HCT116 (cell line): ENCODE measurements around the gene FBLN7. TPM values are rescaled to one million over a fixed set of nuclear protein-coding genes. Genes with fewer than 3 reads are reported as not detected.

Experiments used
- ATAC-seq: fragments of 200-7000 bp; cut with Tn5 transposase; 2 replicates; pipeline ENCODE4 v1.9.1; 2020; ENCODE audit warnings: mild to moderate bottlenecking, moderate library complexity
- BruUV-seq: library from RNA; stranded (reverse); fragments of 400-500 nt; replicated peaks from 2 replicates; lab custom pipeline; 2021; lab: Mats Ljungman, UMichigan
- CTCF ChIA-PET: fragments of 300-600 bp; sonication (Branson Sonifier 250); formaldehyde crosslinking; loops from one replicate; lab custom pipeline; 2021; ENCODE audit warnings: antibody characterized with exemption; lab: Charles Lee
- POLR2A ChIA-PET: fragments of 300-600, 350-600 bp; sonication (Branson Sonifier 250); formaldehyde crosslinking; loops from one replicate; lab custom pipeline; 2021; ENCODE audit warnings: antibody characterized with exemption; lab: Charles Lee
- RAD21 ChIA-PET, 2 experiments: fragments of 300-600 bp; sonication (Branson Sonifier 250); formaldehyde crosslinking; loops; one replicate each; lab custom pipeline; 2023; ENCODE audit warnings: low total read pairs in 2 of 2; ENCODE audit not compliant: uncharacterized antibody in 2 of 2, unreplicated experiment in 2 of 2, low non-redundant PET in 1 of 2; lab: Charles Lee
- DNase-seq: peaks from one replicate; pipeline ENCODE4 v3.0.0-alpha.2; 2010; ENCODE audit warnings: low read depth, low spot score
- H2AFZ ChIP-seq: fragments of 200-600 bp; shearing (Covaris generic), sonication (generic); 2 replicates; pipeline ENCODE4 v1.6.1; 2017; ENCODE audit warnings: low read depth, mixed run types, mixed read lengths, antibody characterized with exemption, low read length; ENCODE audit not compliant: poor library complexity, severe bottlenecking
- H3K27ac ChIP-seq: 2 replicates; pipeline ENCODE4 v1.5.1; 2012; ENCODE audit warnings: low read depth, low read length
- H3K27me3 ChIP-seq: fragments of 200-600 bp; sonication (generic); 2 replicates; pipeline ENCODE4 v1.6.1; 2016; ENCODE audit warnings: mixed run types, low read length, mixed read lengths; ENCODE audit not compliant: insufficient read depth
- H3K36me3 ChIP-seq, 2 experiments: fragments of 200-500 bp in 1 of 2; fragments of 200-600 bp in 1 of 2; sonication (Bioruptor generic) in 1 of 2; sonication (generic) in 1 of 2; 2 replicates each; pipeline versions ENCODE4 v1.5.1 to v1.6.1; 2014 to 2016; ENCODE audit warnings: low read length in 2 of 2, inconsistent platforms in 1 of 2, mixed read lengths in 1 of 2, mixed run types in 1 of 2; ENCODE audit not compliant: insufficient read depth in 2 of 2, control insufficient read depth in 1 of 2
- H3K4me1 ChIP-seq, 2 experiments: fragments of 200-600 bp in 1 of 2; sonication (generic) in 1 of 2; 2 replicates each; pipeline versions ENCODE4 v1.5.1 to v1.6.1; 2012 to 2017; ENCODE audit warnings: low read length in 2 of 2, inconsistent platforms in 1 of 2, mild to moderate bottlenecking in 1 of 2, mixed read lengths in 1 of 2, mixed run types in 1 of 2, moderate library complexity in 1 of 2; ENCODE audit not compliant: insufficient read depth in 2 of 2, control insufficient read depth in 1 of 2
- H3K4me2 ChIP-seq: fragments of 200-600 bp; sonication (generic); 2 replicates; pipeline ENCODE4 v1.6.1; 2017; ENCODE audit warnings: mixed run types, low read length, mixed read lengths
- H3K4me3 ChIP-seq, 2 experiments: fragments of 200-600 bp in 1 of 2; sonication (generic) in 1 of 2; replicated peaks in 1 of 2; 2 replicates each; pipeline ENCODE4 v1.5.1; 2011 to 2016; ENCODE audit warnings: low read length in 2 of 2, control low read depth in 1 of 2, low read depth in 1 of 2, mild to moderate bottlenecking in 1 of 2, mixed read lengths in 1 of 2, mixed run types in 1 of 2
- H3K79me2 ChIP-seq: fragments of 200-600 bp; sonication (generic); 2 replicates; pipeline ENCODE4 v1.6.1; 2017; ENCODE audit warnings: mild to moderate bottlenecking, mixed run types, low read length, moderate library complexity, mixed read lengths; ENCODE audit not compliant: insufficient read depth
- H3K9ac ChIP-seq: fragments of 200-600 bp; sonication (generic); 2 replicates; pipeline ENCODE4 v1.6.1; 2016; ENCODE audit warnings: low read length, mixed read lengths
- H3K9me2 ChIP-seq: fragments of 200-600 bp; sonication (generic), shearing (Covaris generic); 2 replicates; pipeline ENCODE4 v1.6.1; 2017; ENCODE audit warnings: mixed run types, mild to moderate bottlenecking, moderate library complexity; ENCODE audit not compliant: insufficient read depth
- H3K9me3 ChIP-seq, 2 experiments: fragments of 200-500 bp in 1 of 2; fragments of 200-600 bp in 1 of 2; sonication (Bioruptor generic) in 1 of 2; sonication (generic) in 1 of 2; 2 replicates each; pipeline ENCODE4 v1.6.1; 2014 to 2017; ENCODE audit warnings: low read length in 2 of 2, mixed read lengths in 2 of 2, inconsistent platforms in 1 of 2, low read depth in 1 of 2, mild to moderate bottlenecking in 1 of 2, mixed run types in 1 of 2, moderate library complexity in 1 of 2; ENCODE audit not compliant: control insufficient read depth in 1 of 2, insufficient read depth in 1 of 2
- H4K20me1 ChIP-seq: fragments of 200-600 bp; sonication (generic), shearing (Covaris generic); 2 replicates; pipeline ENCODE4 v1.6.1; 2017; ENCODE audit warnings: mixed run types, mild to moderate bottlenecking, moderate library complexity; ENCODE audit not compliant: insufficient read depth
- CEBPB ChIP-seq: IDR thresholded peaks from 2 replicates; pipeline ENCODE4 v1.6.1; 2012; ENCODE audit warnings: low read depth
- EGR1 ChIP-seq: IDR thresholded peaks from 2 replicates; pipeline ENCODE4 v1.6.1; 2012; ENCODE audit warnings: low read depth
- JUND ChIP-seq: IDR thresholded peaks from 2 replicates; pipeline ENCODE4 v1.6.1; 2012
- POLR2AphosphoS5 ChIP-seq: IDR thresholded peaks from 2 replicates; pipeline ENCODE4 v1.6.1; 2011; ENCODE audit warnings: mild to moderate bottlenecking, low read depth, low read length, moderate library complexity
- RAD21 ChIP-seq: IDR thresholded peaks from 2 replicates; pipeline ENCODE4 v1.6.1; 2012; ENCODE audit warnings: low read depth, mild to moderate bottlenecking
- SIN3A ChIP-seq: IDR thresholded peaks from 2 replicates; pipeline ENCODE4 v1.6.1; 2012; ENCODE audit warnings: low read depth
- intact Hi-C: fragments of 100-400 bp; cut with micrococcal nuclease; formaldehyde crosslinking; loops from 2 replicates; pipeline ENCODE4 v1.10.0; 2022
- total RNA-seq: library from RNA; stranded (reverse); gene quantifications from one replicate; pipeline ENCODE4 v1.2.1, GENCODE V29; 2021; ENCODE audit not compliant: unreplicated experiment
- TF ChIP-seq, protein P1 (sequence below): IDR thresholded peaks from 2 replicates; pipeline ENCODE4 v1.6.1; 2012
- TF ChIP-seq, protein P2 (sequence below), 3 experiments: fragments of 200-600 bp in 1 of 3; sonication (generic) in 1 of 3; IDR thresholded peaks in 2 of 3; conservative IDR thresholded peaks in 1 of 3; 2 replicates each; pipeline ENCODE4 v1.5.1; 2012 to 2017; ENCODE audit warnings: low read depth in 2 of 3, low read length in 2 of 3, antibody characterized with exemption in 1 of 3, borderline replicate concordance in 1 of 3, control low read depth in 1 of 3, mild to moderate bottlenecking in 1 of 3, mixed read lengths in 1 of 3, mixed run types in 1 of 3, moderate library complexity in 1 of 3; ENCODE audit not compliant: insufficient read depth in 1 of 3

FBLN7 gene
- total RNA-seq, 1 experiment from 2014 or later, result 0.34 TPM

DNA sequence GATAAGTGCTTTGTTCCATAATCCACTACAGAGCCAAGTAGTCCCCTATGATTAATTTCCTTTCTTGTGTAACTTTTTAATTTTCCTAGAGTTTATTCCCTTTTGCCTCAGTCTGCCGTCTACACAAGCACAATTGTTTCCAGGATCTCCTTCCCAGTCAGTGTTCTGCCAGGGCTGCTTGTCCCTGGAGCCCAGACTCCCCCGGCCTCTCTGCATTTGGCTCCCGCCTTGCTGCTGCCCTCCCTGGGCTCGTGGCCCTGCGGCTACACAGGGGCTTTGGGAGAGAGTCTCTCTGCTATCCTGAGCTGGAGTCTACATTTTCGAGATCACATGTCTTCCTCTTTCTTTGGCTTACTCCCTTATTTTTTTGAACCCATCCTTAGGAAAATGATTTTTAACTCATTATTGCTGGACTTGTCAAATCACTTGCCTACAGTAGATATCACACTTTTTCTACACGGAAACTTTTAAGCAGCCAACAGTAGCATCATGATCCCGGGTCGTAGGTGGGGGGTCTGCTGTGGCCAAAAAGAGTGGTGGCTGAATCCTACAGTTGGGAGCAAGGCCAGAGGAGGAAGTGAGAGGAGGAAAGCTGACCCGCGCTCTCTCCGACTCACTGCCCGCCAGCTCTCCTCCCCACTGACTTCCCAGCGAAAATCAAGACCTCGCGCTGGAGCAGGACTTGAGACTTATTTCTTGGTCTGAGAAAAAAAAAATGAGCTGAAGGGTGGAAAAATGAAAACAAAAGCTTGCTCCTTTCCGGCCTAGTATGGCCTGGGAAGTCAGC is 9.4 kb downstream of the FBLN7 start:
- no peaks in the 10 kb centered on the region for H3K27me3 ChIP-seq
- H4K20me1 ChIP-seq, result no peaks in the 10 kb centered on the region
- no peaks in the 10 kb centered on the region for H3K79me2 ChIP-seq
- H3K4me1 ChIP-seq, result no peaks in the 10 kb centered on the region
- no peaks in the 10 kb centered on the region for H3K9me3 ChIP-seq
- ATAC-seq (no peak), DNase-seq (no peak)
- H3K4me2 ChIP-seq, result no peak overlapping the region
- BruUV-seq, result no TSS peak
- H3K27ac ChIP-seq, result no peak overlapping the region
- intact Hi-C loops, result no loop called here
- ChIA-PET CTCF (no interaction called here), POLR2A (no interaction called here)
- H2AFZ ChIP-seq, result no peak overlapping the region
- H3K9me2 ChIP-seq, result no peaks in the 10 kb centered on the region
- TF ChIP-seq SIN3A (no peak), CEBPB (no peak), JUND (no peak), EGR1 (no peak), POLR2AphosphoS5 (no peak), RAD21 (no peak)
- TF ChIP-seq, protein P1, sequence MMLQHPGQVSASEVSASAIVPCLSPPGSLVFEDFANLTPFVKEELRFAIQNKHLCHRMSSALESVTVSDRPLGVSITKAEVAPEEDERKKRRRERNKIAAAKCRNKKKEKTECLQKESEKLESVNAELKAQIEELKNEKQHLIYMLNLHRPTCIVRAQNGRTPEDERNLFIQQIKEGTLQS, result no peak
- TF ChIP-seq, protein P2, sequence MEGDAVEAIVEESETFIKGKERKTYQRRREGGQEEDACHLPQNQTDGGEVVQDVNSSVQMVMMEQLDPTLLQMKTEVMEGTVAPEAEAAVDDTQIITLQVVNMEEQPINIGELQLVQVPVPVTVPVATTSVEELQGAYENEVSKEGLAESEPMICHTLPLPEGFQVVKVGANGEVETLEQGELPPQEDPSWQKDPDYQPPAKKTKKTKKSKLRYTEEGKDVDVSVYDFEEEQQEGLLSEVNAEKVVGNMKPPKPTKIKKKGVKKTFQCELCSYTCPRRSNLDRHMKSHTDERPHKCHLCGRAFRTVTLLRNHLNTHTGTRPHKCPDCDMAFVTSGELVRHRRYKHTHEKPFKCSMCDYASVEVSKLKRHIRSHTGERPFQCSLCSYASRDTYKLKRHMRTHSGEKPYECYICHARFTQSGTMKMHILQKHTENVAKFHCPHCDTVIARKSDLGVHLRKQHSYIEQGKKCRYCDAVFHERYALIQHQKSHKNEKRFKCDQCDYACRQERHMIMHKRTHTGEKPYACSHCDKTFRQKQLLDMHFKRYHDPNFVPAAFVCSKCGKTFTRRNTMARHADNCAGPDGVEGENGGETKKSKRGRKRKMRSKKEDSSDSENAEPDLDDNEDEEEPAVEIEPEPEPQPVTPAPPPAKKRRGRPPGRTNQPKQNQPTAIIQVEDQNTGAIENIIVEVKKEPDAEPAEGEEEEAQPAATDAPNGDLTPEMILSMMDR (IDR thresholded peaks at IDR 0.05 in 2 of 3, conservative IDR thresholded peaks at IDR 0.05 in 1 of 3; ENCODE audit: borderline replicate concordance in 1 of 3, insufficient read depth in 1 of 3, low read depth in 2 of 3, low read length in 2 of 3), result no peak
- TF ChIP-seq, all 23 proteins: peak for 0
- RAD21 ChIA-PET, result no interaction called here
- Histone ChIP-seq H3K36me3 (no peaks in the 10 kb centered on the region), H3K9ac (no peak overlapping the region), H3K4me3 (no peak overlapping the region)
